Colonic mucosa (tissue), 4 donors: ENCODE results near the gene LHFPL2. TPM values are rescaled to one million over a fixed set of nuclear protein-coding genes. Genes with fewer than 3 reads are reported as not detected.

ENCODE experiments used
- DNase-seq: peaks from one replicate; pipeline ENCODE4 v3.0.0-alpha.2; 2020
- H3K27ac ChIP-seq: fragments of 200-600 bp; one replicate; pipeline ENCODE4 v1.8.0; 2021
- H3K27me3 ChIP-seq: fragments of 200-600 bp; one replicate; pipeline ENCODE4 v1.8.0; 2021
- H3K36me3 ChIP-seq: fragments of 200-600 bp; one replicate; pipeline ENCODE4 v1.8.0; 2021
- H3K4me1 ChIP-seq: fragments of 200-600 bp; one replicate; pipeline ENCODE4 v1.8.0; 2021; ENCODE audit warnings: mild to moderate bottlenecking
- H3K4me3 ChIP-seq: fragments of 200-600 bp; one replicate; pipeline ENCODE4 v1.8.0; 2021
- H3K9ac ChIP-seq, 2 donors: one replicate each; pipeline ENCODE4 v1.7.0; 2013; ENCODE audit warnings: control low read depth in 2 of 2, low read depth in 2 of 2, low read length in 2 of 2
- H3K9me3 ChIP-seq: fragments of 200-600 bp; one replicate; pipeline ENCODE4 v1.8.0; 2021
- CTCF ChIP-seq: fragments of 200-600 bp; IDR thresholded peaks from one replicate; pipeline ENCODE4 v1.8.0; 2022; ENCODE audit warnings: antibody characterized with exemption, mild to moderate bottlenecking
- intact Hi-C: fragments of 100-400 bp; cut with DNase I; formaldehyde crosslinking; loops from one replicate; pipeline ENCODE4 v1.14.1; 2022
- total RNA-seq, 2 donors: library from RNA; stranded (reverse); fragmentation: NEBNext Ultra II Directional in 1 of 2; extraction: Animal tissue kit (Norgen Biotek cat#: 25700) in 1 of 2; gene quantifications; one replicate each; pipeline ENCODE4 v1.2.1, GENCODE V29; 2021
- donor health status: healthy.
- donor health status: DM: no; HTN: no; CAD: no.
- donor health status: DM: no; HTN: no; CAD: no.

Gene LHFPL2
- total RNA-seq, 2 donors from 2014 or later: 35.5 to 39.2 TPM

GRCh38 chr5:78561261-78561660, 87.3 kb downstream of the LHFPL2 start:
- H3K36me3 ChIP-seq: no peaks in the 10 kb centered on the region
- H3K27me3 ChIP-seq: no peaks in the 10 kb centered on the region
- H3K27ac ChIP-seq: no peak overlapping the region
- no peak overlapping the region for H3K4me3 ChIP-seq
- no peaks in the 10 kb centered on the region for H3K9me3 ChIP-seq
- no peak overlapping the region for H3K9ac ChIP-seq
- intact Hi-C loops: no loop called here
- no peak for DNase-seq
- H3K4me1 ChIP-seq: no peaks in the 10 kb centered on the region
- no peak for TF ChIP-seq CTCF

GRCh38 chr5:78560000-78560855, 88.3 kb downstream of the LHFPL2 start:
- H3K27me3 ChIP-seq: no peaks in the 10 kb centered on the region
- no peak overlapping the region for H3K4me3 ChIP-seq

DNA sequence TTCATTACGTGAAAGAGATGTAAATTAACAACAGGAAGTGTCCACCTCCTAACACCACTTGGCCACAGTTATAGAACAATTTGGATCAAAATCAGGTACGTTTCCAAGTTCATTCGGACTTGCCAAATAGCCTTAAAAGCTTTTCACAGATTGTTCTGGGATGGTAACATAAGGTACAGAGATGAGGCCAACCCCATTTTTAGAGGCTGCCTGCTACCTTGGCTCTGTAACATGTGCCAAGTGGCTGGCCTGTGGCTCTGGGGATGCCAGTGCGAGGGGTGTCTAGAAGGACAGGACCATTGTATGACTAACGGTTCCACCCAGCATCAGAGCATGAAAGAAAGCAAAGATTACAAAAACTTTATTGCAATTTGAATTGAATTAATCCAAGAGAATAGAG, 91.0 kb downstream of the LHFPL2 start:
- Histone ChIP-seq H3K27me3 (no peaks in the 10 kb centered on the region), H3K4me1 (no peaks in the 10 kb centered on the region), H3K9me3 (no peaks in the 10 kb centered on the region), H3K36me3 (no peaks in the 10 kb centered on the region), H3K4me3 (no peak overlapping the region), H3K27ac (no peak overlapping the region), H3K9ac (no peak overlapping the region)
- intact Hi-C loops: no loop called here
- no peak for DNase-seq
- TF ChIP-seq CTCF: no peak

More at GRCh38 chr5:78560000-78560855, 88.3 kb downstream of the LHFPL2 start:
- no peak for TF ChIP-seq CTCF
- H3K36me3 ChIP-seq: no peaks in the 10 kb centered on the region
- no peaks in the 10 kb centered on the region for H3K9me3 ChIP-seq
- DNase-seq: no peak
- intact Hi-C loops: no loop called here
- H3K27ac ChIP-seq: no peak overlapping the region
- no peaks in the 10 kb centered on the region for H3K4me1 ChIP-seq
- H3K9ac ChIP-seq: no peak overlapping the region

DNA sequence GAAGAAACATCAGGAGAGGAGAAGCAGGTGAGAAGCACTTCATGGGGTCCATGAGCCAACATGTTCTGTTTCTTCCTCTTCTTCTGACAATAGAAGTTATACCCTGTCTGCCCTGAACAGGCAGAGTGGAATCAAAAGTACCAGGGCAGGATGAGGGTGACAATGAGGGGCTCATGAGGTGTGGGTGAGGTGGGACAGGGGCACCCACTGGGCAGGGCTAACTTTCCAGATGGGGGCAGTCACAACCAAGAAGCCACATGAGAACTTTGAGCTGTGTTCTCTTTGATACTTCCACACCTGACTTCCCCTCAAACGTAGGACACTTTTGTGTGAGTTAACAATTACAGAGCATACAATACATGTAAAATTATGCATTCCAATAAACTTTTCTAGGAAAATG, 92.7 kb downstream of the LHFPL2 start:
- Histone ChIP-seq H3K36me3 (no peaks in the 10 kb centered on the region), H3K4me1 (no peaks in the 10 kb centered on the region), H3K9ac (no peak overlapping the region), H3K9me3 (no peaks in the 10 kb centered on the region), H3K27ac (no peak overlapping the region), H3K27me3 (no peaks in the 10 kb centered on the region), H3K4me3 (no peak overlapping the region)
- no peak for TF ChIP-seq CTCF
- intact Hi-C loops: no loop called here
- DNase-seq: no peak

DNA sequence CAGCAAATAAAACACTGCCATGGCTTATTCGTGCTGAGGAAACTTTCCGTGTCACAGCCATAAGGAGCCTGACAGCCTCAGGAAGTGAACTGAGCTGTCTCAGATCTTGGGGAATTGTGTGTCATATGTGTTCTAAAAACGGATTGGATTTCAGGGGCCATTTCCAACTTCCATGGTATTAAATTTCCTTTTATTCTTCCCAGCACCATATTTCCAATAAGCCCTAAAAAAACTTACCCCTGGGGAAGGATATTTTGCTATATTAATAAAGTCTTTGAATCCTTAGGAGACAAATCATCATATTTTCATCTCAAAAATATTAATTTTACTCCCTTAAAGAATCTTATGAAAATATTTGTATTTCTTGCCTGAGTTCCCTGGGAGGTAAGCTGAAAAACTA, 93.9 kb downstream of the LHFPL2 start:
- intact Hi-C loops: no loop called here
- no peak for TF ChIP-seq CTCF
- Histone ChIP-seq H3K27me3 (no peaks in the 10 kb centered on the region), H3K4me3 (no peak overlapping the region), H3K4me1 (no peaks in the 10 kb centered on the region), H3K27ac (no peak overlapping the region), H3K36me3 (no peaks in the 10 kb centered on the region), H3K9ac (no peak overlapping the region), H3K9me3 (no peaks in the 10 kb centered on the region)
- no peak for DNase-seq
